ENCODE results near the gene KCNT2.

KCNT2 gene

DNA sequence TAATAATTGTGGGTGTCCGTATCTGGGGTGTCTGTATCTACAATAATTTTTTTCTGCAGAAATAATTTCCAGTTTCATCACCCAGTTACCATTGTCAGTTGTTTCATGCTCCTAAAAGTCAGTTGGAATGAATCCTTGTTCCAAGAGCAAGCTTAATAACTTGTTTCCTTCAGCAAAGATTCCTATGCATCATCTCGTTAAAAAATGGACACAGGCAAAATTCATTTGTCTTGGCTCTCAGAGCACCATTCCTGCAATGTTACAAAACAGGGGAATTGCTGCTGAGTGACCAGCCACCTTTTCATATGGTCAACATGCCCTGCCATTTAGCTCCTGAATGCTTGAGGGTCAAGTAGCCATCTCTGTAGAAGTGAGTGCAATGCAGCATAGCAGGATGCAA is 393.4 kb downstream of the KCNT2 start:
- in situ Hi-C loops (cut with MboI; ENCODE audit: low sequenced_read_pairs), result no loop called here

DNA sequence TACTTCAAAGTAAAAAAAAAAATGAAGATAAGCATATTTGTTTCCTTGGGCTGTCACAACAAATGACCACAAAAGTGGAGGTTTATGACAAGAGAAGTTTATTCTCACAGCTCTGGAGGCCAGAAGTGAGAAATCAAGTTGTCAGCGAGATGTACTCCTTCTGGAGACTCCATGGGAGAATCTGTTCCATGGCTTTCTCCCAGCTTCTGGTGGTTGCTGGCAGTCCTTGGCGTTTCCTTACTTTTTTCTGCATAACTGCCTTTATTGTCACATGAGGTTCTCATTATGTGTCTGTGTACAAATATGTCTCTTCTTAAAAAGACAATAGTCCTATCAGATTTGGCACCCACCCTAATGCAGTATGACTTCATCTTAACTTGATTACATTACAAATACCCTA is 398.3 kb downstream of the KCNT2 start:
- in situ Hi-C loops (cut with MboI; ENCODE audit: low sequenced_read_pairs), result no loop called here

DNA sequence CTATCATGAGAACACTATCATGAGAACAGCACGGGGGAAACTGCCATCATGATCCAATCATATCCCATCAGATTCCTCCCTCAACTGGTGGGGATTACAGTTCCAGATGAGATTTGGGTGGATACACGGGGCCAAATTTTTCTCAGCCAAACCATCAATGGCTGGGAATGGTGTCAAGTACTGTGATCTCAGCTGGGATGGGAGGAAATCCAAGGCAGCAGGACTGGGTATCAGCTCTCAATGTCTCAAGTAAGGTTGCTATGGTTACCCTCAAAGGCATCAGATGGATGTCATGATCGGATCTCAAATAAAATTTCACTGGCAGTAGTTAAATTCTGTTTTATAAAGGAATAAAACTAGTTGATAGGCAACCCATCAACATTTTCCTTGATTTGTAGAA is 399.0 kb downstream of the KCNT2 start:
- in situ Hi-C loops (cut with MboI; ENCODE audit: low sequenced_read_pairs), result no loop called here

DNA sequence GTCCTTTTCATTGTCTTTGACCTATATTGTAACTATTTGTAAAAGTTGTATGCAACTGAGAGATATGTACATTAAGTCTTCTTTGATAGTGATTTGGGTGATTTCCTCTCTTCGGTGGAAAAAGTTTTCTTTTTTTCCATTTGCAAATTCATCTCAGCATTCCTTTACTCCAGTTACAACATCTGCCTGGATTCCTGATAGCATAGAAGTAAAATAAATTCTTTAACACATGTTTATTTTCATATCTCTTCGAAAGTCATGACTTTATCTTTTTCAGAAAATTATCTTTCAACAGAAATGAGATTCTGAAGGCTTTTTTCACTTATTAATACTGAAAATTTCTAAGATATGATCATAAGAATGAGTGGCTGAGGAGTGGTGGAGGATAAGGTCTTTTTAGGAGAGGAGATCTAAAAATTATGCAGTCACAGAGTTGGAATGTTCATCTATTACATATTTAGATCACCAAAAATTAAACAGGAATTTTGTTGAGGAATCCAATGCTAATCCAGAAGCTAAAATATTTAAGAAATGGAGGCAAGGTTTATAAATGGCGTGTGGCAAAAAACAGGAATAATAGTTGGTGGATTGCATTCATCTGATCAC is 400.5 kb downstream of the KCNT2 start:
- in situ Hi-C loops (cut with MboI; ENCODE audit: low sequenced_read_pairs), result no loop called here

DNA sequence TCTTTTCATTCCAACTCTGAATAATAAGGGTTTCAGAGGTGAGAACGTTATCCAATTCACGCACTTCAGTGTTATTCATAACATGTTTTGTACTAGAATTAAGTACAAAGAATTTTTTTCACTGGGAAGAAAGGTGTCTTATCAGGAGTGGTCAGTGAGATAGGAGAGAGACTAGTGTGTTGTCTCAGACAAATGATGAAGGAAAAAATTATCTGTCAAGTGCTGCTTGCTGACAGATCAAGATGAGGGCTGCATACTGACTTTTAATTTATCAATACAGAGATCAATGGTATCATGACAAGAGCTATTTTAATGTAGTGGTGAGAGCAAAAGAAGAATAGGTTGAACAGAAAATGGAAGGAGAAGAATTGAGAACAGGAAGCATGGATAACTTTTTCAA is 402.4 kb downstream of the KCNT2 start:
- in situ Hi-C loops (cut with MboI; ENCODE audit: low sequenced_read_pairs), result no loop called here

DNA sequence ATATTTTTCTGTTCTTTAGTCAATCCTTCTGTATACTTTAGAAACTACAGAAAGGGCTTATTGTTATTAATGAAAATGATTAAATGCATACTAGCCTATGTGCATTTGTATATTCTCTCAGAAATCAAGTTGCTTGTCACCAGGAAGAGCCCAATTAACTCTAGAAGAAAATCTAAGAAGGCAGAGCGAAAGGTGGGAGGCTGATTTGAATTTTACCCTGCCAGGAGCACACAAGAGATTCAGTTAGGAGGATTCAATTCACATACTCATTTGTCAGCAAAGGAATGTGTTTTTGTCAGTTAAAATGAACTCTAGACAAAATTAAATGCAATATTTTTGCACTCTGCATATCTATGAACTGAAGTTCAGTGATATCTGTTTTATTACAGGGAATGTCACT is 411.8 kb downstream of the KCNT2 start:
- in situ Hi-C loops (cut with MboI; ENCODE audit: low sequenced_read_pairs), result no loop called here

DNA sequence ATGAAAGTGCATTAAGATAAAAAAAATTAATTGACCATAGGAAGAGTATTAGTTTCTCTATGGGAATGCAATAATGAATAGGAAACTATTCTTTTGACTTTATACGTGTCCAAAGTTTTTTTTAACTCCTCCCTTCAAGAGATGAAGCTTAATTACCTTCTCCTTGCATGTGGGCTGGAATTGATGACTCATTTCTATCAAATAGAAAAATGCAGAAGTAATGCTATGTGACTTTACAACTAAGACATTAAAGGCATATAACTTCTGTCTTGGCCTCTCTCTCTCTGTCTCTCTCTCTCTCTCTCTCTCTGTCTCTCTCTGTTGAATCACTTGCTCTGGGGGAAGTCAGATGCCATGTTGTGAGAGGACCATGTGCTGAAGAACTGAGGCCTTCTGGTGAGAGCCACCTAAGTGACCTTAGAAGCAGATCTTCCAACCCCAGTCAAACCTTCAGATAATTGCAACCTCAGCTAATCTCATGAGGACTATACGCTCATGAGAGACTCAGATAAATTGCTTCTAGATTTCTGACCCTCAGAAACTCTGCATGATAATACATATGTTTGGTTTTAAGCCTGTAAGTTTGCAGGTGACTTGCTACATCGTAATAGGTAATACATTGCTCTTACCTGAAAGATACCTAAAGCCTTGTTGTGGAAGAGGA is 414.2 kb downstream of the KCNT2 start:
- in situ Hi-C loops (cut with MboI; ENCODE audit: low sequenced_read_pairs), result no loop called here

DNA sequence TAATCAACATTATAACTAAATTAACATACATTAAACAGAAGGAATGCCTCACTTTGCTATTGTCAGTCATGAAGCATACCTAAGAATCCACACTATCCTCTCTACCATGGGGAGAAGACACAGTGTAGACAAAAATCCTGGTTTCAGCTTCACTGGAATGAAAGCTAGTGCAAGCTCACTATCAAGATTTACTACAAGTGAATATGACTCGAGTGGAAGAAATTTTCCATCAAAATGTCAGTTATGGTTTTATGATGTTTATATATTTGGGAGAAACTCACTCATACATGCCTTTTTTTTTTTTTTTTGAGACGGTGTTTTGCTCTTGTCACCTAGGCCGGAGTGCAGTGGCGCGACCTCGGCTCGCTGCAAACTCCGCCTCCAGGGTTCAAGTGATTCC is 424.3 kb downstream of the KCNT2 start:
- in situ Hi-C loops (cut with MboI; ENCODE audit: low sequenced_read_pairs), result no loop called here

DNA sequence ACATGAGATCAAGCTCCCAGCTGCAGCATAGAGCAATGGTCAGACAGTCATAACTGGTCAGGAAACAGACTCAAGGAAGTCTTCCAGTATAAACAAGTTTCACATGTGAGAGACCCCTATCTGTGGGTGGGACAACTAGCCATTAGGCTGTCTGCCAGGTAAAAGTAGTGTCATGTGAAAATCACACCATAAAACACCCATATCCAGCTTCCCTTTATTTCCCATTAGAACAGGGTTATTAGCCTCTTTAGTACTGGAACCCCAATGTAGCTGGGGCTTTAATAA is 426.7 kb downstream of the KCNT2 start:
- in situ Hi-C loops (cut with MboI; ENCODE audit: low sequenced_read_pairs), result no loop called here

DNA sequence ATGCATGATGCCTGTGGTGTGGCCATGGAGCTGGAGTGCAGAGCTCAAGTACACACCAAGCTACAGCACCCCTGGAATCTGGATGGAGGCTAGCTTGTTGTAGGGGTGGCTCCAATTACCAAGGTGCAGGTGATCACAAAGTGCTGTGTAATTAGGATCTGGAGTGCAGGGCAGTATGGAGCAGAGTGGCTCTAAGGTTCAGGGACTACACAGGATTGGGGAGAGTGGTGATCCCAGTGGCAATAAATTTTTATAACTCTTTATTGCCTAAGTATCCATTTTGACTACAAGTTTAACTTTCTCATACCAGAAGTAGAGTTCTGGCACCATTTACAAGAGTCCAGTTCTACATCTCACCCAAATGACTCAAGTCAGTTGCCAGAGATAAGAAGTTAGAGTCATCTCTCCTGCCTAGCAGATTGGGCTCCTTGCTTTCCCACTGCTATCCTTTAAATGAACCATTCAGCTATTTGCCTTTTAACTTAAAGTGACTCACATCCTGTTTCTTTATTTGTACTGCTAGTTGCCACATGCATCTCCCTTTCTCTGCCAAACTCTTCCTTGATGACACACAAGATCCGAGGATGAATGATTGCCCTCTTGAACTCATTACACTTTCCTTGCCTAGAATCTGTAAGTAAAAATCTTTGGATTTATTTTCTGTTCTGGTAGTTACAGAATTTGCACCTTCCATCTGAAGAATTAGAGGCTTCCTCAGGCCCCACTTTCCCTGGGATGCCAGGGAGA is 427.2 kb downstream of the KCNT2 start:
- in situ Hi-C loops (cut with MboI; ENCODE audit: low sequenced_read_pairs), result no loop called here

DNA sequence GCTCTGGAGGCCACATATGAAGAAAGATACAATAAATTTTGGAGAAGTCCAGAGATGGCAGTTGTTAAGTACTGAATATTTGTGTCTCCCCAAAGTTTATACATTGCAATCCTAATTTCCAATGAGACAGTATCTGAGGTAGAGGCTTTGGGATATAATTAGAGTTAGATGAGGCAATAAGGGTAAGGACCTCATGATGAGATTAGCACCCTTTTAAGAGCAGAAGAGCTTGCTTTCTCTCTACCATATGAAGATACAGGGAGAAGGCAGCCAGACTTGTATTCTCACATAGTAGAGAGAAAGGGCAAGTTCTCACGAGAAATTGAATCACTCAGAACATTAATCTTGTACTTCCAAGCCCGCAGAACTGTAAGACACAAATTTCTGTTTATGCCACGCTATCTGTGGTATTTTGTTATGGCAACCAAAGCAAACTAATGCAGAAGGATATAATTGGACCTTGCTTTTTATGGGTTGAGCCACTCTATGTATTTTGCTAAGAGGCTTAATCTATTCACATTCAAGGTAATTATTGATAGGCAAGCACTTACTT is 430.1 kb downstream of the KCNT2 start:
- in situ Hi-C loops (cut with MboI; ENCODE audit: low sequenced_read_pairs), result no loop called here
